Glutamatergic neuron (in vitro differentiated cells): ENCODE results near the gene SRSF2. TPM values are rescaled to one million over a fixed set of nuclear protein-coding genes. Genes with fewer than 3 reads are reported as not detected.

Experiments used
- DNase-seq: peaks from one replicate; pipeline ENCODE4 v3.0.0; 2022
- H3K27ac Mint-ChIP-seq: one replicate; pipeline ENCODE4 v1.8.0; 2020; ENCODE audit warnings: mild to moderate bottlenecking, mixed read lengths, inconsistent platforms; ENCODE audit not compliant: unreplicated experiment
- H3K27me3 Mint-ChIP-seq: one replicate; pipeline ENCODE4 v1.8.0; 2020; ENCODE audit warnings: mild to moderate bottlenecking, moderate library complexity, mixed read lengths, inconsistent platforms; ENCODE audit not compliant: unreplicated experiment
- H3K36me3 Mint-ChIP-seq: one replicate; pipeline ENCODE4 v1.8.0; 2020; ENCODE audit warnings: mild to moderate bottlenecking, mixed read lengths, inconsistent platforms; ENCODE audit not compliant: unreplicated experiment
- H3K4me1 Mint-ChIP-seq: one replicate; pipeline ENCODE4 v1.8.0; 2020; ENCODE audit warnings: mild to moderate bottlenecking, low read depth, mixed read lengths, inconsistent platforms; ENCODE audit not compliant: unreplicated experiment
- H3K4me3 Mint-ChIP-seq: one replicate; pipeline ENCODE4 v1.8.0; 2020; ENCODE audit warnings: mild to moderate bottlenecking, mixed read lengths, inconsistent platforms; ENCODE audit not compliant: unreplicated experiment
- H3K9me3 Mint-ChIP-seq: one replicate; pipeline ENCODE4 v1.8.0; 2020; ENCODE audit warnings: mild to moderate bottlenecking, moderate library complexity, mixed read lengths, inconsistent platforms; ENCODE audit not compliant: unreplicated experiment
- microRNA-seq: library from miRNA; unstranded; fragments of <30 nt; microRNA quantifications from one replicate; pipeline ENCODE4, GENCODE V29; 2020; ENCODE audit not compliant: unreplicated experiment
- total RNA-seq: library from RNA; stranded (reverse); fragmentation: NEBNext Ultra II Directional; extraction: Animal tissue kit (Norgen Biotek cat#: 25700); gene quantifications from one replicate; pipeline ENCODE4 v1.2.1, GENCODE V29; 2021; ENCODE audit not compliant: unreplicated experiment
- TF ChIP-seq, protein P1 (sequence below): fragments of 200-600 bp; sonication (generic); IDR thresholded peaks from one replicate; pipeline ENCODE4 v1.5.0; 2021; ENCODE audit not compliant: partially characterized antibody, unreplicated experiment

SRSF2 gene
- total RNA-seq, 1 donor from 2014 or later: 188 TPM

DNA sequence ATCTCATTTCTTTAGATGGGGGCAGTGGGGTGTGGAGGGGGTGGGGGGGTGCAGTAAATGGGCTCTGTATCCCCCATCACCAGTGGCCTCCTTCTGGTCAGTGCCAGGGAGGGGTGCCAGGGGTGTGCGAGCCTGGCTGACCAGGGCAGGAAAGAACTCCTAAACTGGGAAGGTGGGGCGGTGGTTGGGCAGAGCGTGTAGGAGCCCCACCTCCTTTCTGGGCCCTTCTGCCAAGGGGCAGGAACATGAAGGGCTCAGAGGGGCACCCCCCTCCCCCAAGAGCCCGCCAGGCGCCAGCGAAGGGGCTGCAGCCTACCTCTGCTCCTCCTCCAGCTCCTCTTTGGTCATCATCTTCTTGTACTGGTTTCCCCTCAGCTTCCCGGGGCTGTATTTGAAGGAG, 52.4 kb downstream of the SRSF2 start:
- peaks cover 46% of the 10 kb centered on the region for H3K4me1 Mint-ChIP-seq
- no peak overlapping the region for H3K27ac Mint-ChIP-seq
- H3K27me3 Mint-ChIP-seq: peaks cover 11% of the 10 kb centered on the region
- no peak for DNase-seq
- peaks cover 11% of the 10 kb centered on the region for H3K9me3 Mint-ChIP-seq
- TF ChIP-seq, protein P1, sequence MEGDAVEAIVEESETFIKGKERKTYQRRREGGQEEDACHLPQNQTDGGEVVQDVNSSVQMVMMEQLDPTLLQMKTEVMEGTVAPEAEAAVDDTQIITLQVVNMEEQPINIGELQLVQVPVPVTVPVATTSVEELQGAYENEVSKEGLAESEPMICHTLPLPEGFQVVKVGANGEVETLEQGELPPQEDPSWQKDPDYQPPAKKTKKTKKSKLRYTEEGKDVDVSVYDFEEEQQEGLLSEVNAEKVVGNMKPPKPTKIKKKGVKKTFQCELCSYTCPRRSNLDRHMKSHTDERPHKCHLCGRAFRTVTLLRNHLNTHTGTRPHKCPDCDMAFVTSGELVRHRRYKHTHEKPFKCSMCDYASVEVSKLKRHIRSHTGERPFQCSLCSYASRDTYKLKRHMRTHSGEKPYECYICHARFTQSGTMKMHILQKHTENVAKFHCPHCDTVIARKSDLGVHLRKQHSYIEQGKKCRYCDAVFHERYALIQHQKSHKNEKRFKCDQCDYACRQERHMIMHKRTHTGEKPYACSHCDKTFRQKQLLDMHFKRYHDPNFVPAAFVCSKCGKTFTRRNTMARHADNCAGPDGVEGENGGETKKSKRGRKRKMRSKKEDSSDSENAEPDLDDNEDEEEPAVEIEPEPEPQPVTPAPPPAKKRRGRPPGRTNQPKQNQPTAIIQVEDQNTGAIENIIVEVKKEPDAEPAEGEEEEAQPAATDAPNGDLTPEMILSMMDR: no peak
- H3K36me3 Mint-ChIP-seq: no peaks in the 10 kb centered on the region
- no peak overlapping the region for H3K4me3 Mint-ChIP-seq

Small RNAs within 50 kb of the gene (microRNA-seq; reads per million reads assigned to microRNA genes)
- gene MIR636: 18.6 reads per million, percentile 58 among the genes with 10 or more reads in this experiment

Other genes with a start within 250 kb of the SRSF2 start
- gene RHBDF2, start 235.9 kb downstream of the SRSF2 start, total RNA-seq: 1.9 TPM
- 20.4 TPM for gene CYGB, start 199.6 kb downstream of the SRSF2 start, total RNA-seq
- 1.4 TPM for gene PRCD, start 197.3 kb downstream of the SRSF2 start, total RNA-seq
- 0.32 TPM for gene ST6GALNAC2, start 151.5 kb downstream of the SRSF2 start, total RNA-seq
- gene ST6GALNAC1, start 93.6 kb downstream of the SRSF2 start, total RNA-seq: not detected
- 236 TPM for gene MXRA7, start 26.4 kb downstream of the SRSF2 start, total RNA-seq
- gene JMJD6, start 10.7 kb downstream of the SRSF2 start, total RNA-seq: 39.0 TPM
- gene METTL23, start 10.5 kb downstream of the SRSF2 start, total RNA-seq: 24.3 TPM
- gene MFSD11, start 788 bp upstream of the SRSF2 start, total RNA-seq: 33.7 TPM
- gene MGAT5B, start 131.1 kb upstream of the SRSF2 start, total RNA-seq: 22.9 TPM